Tibial nerve (tissue), 4 donors: Measurements from ENCODE around the gene SOD2. TPM values are rescaled to one million over a fixed set of nuclear protein-coding genes. Genes with fewer than 3 reads are reported as not detected.
"Not testable (repeated sequence)": the region's sequence is repeated elsewhere in the genome, so short reads cannot be mapped to it uniquely, and the experiment has no call there.

Source experiments
- DNase-seq, 2 donors: peaks; one replicate each; pipeline ENCODE4 v3.0.0-alpha.2; 2019; ENCODE audit warnings: low spot score in 2 of 2
- H3K27ac ChIP-seq, 4 donors: fragments of 200-600 bp; sonication (generic) in 3 of 4; one replicate each; pipeline ENCODE4 v1.5.1; 2017 to 2019; ENCODE audit warnings: mild to moderate bottlenecking in 1 of 4
- H3K27me3 ChIP-seq, 2 donors: fragments of 200-600 bp; sonication (generic) in 1 of 2; one replicate each; pipeline versions ENCODE4 v1.5.1 to v1.6.0; 2017 to 2019
- H3K36me3 ChIP-seq, 3 donors: fragments of 200-600 bp; sonication (generic); one replicate each; pipeline ENCODE4 v1.5.1; 2018 to 2019
- H3K4me1 ChIP-seq, 4 donors: fragments of 200-600 bp; sonication (generic) in 3 of 4; one replicate each; pipeline ENCODE4 v1.5.1; 2017 to 2019
- H3K4me3 ChIP-seq, 4 donors: fragments of 200-600 bp; sonication (generic) in 3 of 4; one replicate each; pipeline ENCODE4 v1.5.1; 2017 to 2019; ENCODE audit warnings: mild to moderate bottlenecking in 1 of 4, moderate library complexity in 1 of 4
- H3K9me3 ChIP-seq, 4 donors: fragments of 200-600 bp; sonication (generic) in 3 of 4; one replicate each; pipeline ENCODE4 v1.5.1; 2017 to 2019
- CTCF ChIP-seq, 5 experiments: fragments of 200-600 bp in 3 of 5; fragments of 450-650 bp in 2 of 5; sonication (generic) in 3 of 5; IDR thresholded peaks; one replicate each; pipeline ENCODE4 v1.5.1; 2016 to 2019; ENCODE audit warnings: antibody characterized with exemption in 5 of 5, mild to moderate bottlenecking in 3 of 5, moderate library complexity in 2 of 5
- EP300 ChIP-seq, 2 donors: sonication (generic); formaldehyde crosslinking; IDR thresholded peaks; one replicate each; pipeline ENCODE4 v1.6.1; 2017; ENCODE audit warnings: antibody characterized with exemption in 2 of 2, mild to moderate bottlenecking in 1 of 2
- POLR2A ChIP-seq, 2 donors: fragments of 450-650 bp; IDR thresholded peaks; one replicate each; pipeline ENCODE4 v1.6.1; 2017; ENCODE audit warnings: antibody characterized with exemption in 2 of 2, mild to moderate bottlenecking in 2 of 2, moderate library complexity in 2 of 2
- WGBS, 2 donors: methylation state at CpG; one replicate each; pipeline ENCODE4 v1.1.5; 2018; 5-methylcytosine and 5-hydroxymethylcytosine counted together
- total RNA-seq, 4 donors: library from RNA; depleted of rRNA; stranded (reverse); fragments of >200 nt; gene quantifications; one replicate each; pipeline ENCODE4 v1.1.0, GENCODE V29; 2016

SOD2 gene
- total RNA-seq, 4 donors from 2014 or later = 95.6 to 457 (median 287) TPM

DNA sequence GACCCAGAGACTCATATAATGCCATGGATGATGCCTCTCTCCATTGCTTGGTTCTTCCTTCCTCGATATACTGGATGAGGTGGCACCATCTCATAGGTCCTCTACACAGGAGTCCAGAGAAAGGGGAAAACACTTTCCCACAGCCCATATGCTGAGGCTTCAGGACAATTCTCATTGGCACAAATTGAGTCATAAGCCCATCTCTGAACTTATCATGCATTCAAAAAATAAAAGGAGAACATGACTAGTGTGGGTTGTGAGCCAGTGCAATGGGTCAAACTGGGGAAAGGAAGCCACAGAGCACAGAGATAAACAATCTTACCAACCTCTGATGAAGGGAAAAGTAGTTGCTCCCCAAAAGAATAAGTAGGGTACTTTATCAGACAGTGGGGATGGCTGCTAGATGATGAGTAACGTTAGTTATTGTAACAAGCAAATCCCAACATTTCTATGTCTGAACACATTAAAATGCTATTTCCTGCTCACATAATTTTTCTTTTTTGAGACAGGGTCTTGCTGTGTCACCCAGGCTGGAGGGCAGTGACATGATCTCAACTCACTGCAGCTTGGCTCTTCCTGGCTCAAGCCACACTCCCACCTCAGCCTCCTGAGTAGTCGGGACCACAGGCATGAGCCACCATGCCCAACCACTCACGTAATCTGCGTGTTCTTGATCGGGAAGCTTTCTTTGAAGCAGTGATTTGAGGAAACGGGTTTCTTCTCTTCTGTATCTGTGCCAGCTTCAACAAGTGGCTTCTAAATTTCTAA lies 27.0 kb downstream of the SOD2 start:
- Histone ChIP-seq H3K27me3 (no peaks in the 10 kb centered on the region), H3K27ac (no peak overlapping the region), H3K9me3 (peaks cover 0 to 8% (median 0%) of the 10 kb centered on the region in 4 donors), H3K4me3 (no peak overlapping the region), H3K4me1 (no peaks in the 10 kb centered on the region), H3K36me3 (peaks cover 0 to 29% (median 0%) of the 10 kb centered on the region in 3 donors)
- WGBS, 2 donors = 86 to 92% methylated on average over 6 to 7 of the region's 7 CpGs
- TF ChIP-seq POLR2A (IDR thresholded peaks at IDR 0.05) (no peak), EP300 (IDR thresholded peaks at IDR 0.05) (no peak), CTCF (IDR thresholded peaks at IDR 0.05) (no peak)
- DNase-seq = no peak

GRCh38 chr6:159663368-159663889 lies 29.6 kb downstream of the SOD2 start:
- not testable (repeated sequence) for DNase-seq, H3K4me3 ChIP-seq, H3K4me1 ChIP-seq, H3K27me3 ChIP-seq, H3K36me3 ChIP-seq, H3K9me3 ChIP-seq, H3K27ac ChIP-seq
- 82 to 84% methylated on average over 1 of the region's 1 CpG for WGBS, 2 donors

GRCh38 chr6:159661977-159662376 lies 31.1 kb downstream of the SOD2 start:
- DNase-seq, H3K36me3 ChIP-seq: not testable (repeated sequence)

DNA sequence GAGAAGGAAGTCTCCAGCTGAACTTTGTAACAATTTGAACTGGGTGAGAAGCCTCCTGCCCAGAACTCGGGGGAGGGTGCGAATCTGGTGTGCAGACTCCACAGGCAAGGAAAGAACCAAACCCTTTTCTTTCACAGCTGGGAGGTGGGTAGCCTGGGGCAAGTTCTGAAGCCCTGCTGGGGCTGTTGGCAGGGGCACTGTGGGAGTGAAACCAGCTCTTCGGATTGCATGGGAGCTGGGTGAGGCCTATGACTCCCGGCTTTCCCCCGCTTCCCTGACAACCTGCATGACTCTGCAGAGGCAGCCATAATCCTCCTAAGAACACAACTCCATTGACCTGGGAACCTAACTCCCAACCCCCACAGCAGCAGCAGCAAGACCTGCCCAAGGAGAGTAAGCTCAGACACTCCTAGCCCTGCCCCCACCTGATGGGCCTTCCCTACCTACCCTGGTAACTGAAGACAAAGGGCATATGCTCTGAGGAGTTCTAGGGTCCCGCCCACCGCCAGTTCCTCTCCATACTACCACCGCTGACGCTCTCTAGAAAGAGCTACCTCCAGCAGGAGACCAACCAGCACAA lies 37.5 kb downstream of the SOD2 start:
- 81 to 92% methylated on average over 9 of the region's 9 CpGs for WGBS, 2 donors
- Histone ChIP-seq H3K9me3 (no peaks in the 10 kb centered on the region), H3K36me3 (no peaks in the 10 kb centered on the region), H3K27ac (no peak overlapping the region), H3K4me3 (no peak overlapping the region), H3K4me1 (peaks cover 0 to 4% (median 0%) of the 10 kb centered on the region in 4 donors), H3K27me3 (no peaks in the 10 kb centered on the region)
- no peak for TF ChIP-seq EP300 (IDR thresholded peaks at IDR 0.05)
- no peak for TF ChIP-seq CTCF (IDR thresholded peaks at IDR 0.05)
- no peak for TF ChIP-seq POLR2A (IDR thresholded peaks at IDR 0.05)
- DNase-seq = no peak

More at GRCh38 chr6:159661977-159662376, 31.1 kb downstream of the SOD2 start:
- not testable (repeated sequence) for H3K27ac ChIP-seq, H3K27me3 ChIP-seq, H3K4me1 ChIP-seq, H3K9me3 ChIP-seq, H3K4me3 ChIP-seq
- 92 to 94% methylated on average over 1 of the region's 1 CpG for WGBS, 2 donors

DNA sequence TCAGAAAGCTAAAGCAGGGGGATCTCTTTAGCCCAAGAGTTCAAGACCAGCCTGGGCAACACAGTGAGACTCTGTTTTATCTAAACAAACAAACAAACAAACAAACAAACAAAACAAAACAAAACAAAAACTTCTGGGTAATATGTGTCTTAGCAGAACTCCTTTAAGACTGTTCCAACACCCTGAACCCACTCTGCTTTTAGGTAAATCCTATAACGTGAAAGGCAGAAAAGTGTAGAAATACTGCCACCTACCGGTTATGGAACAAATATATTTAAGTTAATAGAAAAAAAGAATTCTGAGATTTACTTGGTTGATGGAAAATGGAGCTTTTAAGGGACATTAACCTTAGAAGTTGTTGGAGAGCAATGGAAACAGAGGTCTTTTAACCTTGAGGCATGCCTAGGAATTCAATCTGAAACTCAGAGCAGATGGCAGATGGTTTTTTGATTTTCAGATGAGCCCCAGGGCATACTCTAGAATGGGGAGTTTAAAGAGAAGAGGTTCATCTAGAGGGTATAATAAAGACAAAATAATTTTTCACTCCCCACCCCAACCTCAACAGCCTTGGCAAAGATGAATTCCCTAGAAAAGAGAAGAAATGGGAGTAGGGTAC lies 38.5 kb downstream of the SOD2 start:
- no peak for DNase-seq
- no peaks in the 10 kb centered on the region for H3K27me3 ChIP-seq
- H3K9me3 ChIP-seq = no peaks in the 10 kb centered on the region
- H3K4me3 ChIP-seq = no peak overlapping the region
- peaks cover 0 to 4% (median 0%) of the 10 kb centered on the region in 4 donors for H3K4me1 ChIP-seq
- 0% methylated on average over 2 of the region's 2 CpGs for WGBS, 2 donors
- H3K27ac ChIP-seq = no peak overlapping the region
- no peaks in the 10 kb centered on the region for H3K36me3 ChIP-seq
- TF ChIP-seq POLR2A (IDR thresholded peaks at IDR 0.05) (no peak), CTCF (IDR thresholded peaks at IDR 0.05) (peak; percentile 32 to 71 (median 55)), EP300 (IDR thresholded peaks at IDR 0.05) (no peak)

GRCh38 chr6:159650314-159650713 lies 42.7 kb downstream of the SOD2 start:
- H3K4me3 ChIP-seq = no peak overlapping the region
- H3K27ac ChIP-seq = no peak overlapping the region
- TF ChIP-seq EP300 (IDR thresholded peaks at IDR 0.05) = no peak
- TF ChIP-seq POLR2A (IDR thresholded peaks at IDR 0.05) = no peak
- no peak for TF ChIP-seq CTCF (IDR thresholded peaks at IDR 0.05)
- no peaks in the 10 kb centered on the region for H3K9me3 ChIP-seq
- DNase-seq = no peak
- 89 to 90% methylated on average over 8 of the region's 8 CpGs for WGBS, 2 donors
- H3K36me3 ChIP-seq = no peaks in the 10 kb centered on the region
- peaks cover 0 to 4% (median 0%) of the 10 kb centered on the region in 4 donors for H3K4me1 ChIP-seq
- no peaks in the 10 kb centered on the region for H3K27me3 ChIP-seq
